VCaP (cell line): Measurements from ENCODE around the gene STMND1.

Experiments used
- H3K27ac ChIP-seq: fragments of 450-650 bp; 2 replicates; pipeline ENCODE4 v1.5.1; 2017
- TF ChIP-seq, protein P1 (sequence below): fragments of 450-650 bp; conservative IDR thresholded peaks from 2 replicates; pipeline ENCODE4 v1.5.1; 2017; ENCODE audit warnings: mild to moderate bottlenecking, moderate library complexity

The STMND1 gene

GRCh38 chr6:17178754-17179529 is 77.1 kb downstream of the STMND1 start:
- TF ChIP-seq, protein P1, sequence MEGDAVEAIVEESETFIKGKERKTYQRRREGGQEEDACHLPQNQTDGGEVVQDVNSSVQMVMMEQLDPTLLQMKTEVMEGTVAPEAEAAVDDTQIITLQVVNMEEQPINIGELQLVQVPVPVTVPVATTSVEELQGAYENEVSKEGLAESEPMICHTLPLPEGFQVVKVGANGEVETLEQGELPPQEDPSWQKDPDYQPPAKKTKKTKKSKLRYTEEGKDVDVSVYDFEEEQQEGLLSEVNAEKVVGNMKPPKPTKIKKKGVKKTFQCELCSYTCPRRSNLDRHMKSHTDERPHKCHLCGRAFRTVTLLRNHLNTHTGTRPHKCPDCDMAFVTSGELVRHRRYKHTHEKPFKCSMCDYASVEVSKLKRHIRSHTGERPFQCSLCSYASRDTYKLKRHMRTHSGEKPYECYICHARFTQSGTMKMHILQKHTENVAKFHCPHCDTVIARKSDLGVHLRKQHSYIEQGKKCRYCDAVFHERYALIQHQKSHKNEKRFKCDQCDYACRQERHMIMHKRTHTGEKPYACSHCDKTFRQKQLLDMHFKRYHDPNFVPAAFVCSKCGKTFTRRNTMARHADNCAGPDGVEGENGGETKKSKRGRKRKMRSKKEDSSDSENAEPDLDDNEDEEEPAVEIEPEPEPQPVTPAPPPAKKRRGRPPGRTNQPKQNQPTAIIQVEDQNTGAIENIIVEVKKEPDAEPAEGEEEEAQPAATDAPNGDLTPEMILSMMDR, result no peak
- H3K27ac ChIP-seq, result no peak overlapping the region

GRCh38 chr6:17179530-17180073 is 77.8 kb downstream of the STMND1 start:
- TF ChIP-seq, protein P1, result no peak
- H3K27ac ChIP-seq, result no peak overlapping the region
